HG03066 (cell line): Measurements from ENCODE around the gene B2M.
A peak's percentile ranks its signal among the peaks of the same experiment; 100 is the strongest.
"Not testable (repeated sequence)": the region's sequence is repeated elsewhere in the genome, so short reads cannot be mapped to it uniquely, and the experiment has no call there.

Source experiments
- ATAC-seq: cut with Tn5 transposase; IDR thresholded peaks from one replicate; pipeline ENCODE4 v1.9.1; 2021; ENCODE audit warnings: low read depth; ENCODE audit not compliant: unreplicated experiment

Gene B2M

DNA sequence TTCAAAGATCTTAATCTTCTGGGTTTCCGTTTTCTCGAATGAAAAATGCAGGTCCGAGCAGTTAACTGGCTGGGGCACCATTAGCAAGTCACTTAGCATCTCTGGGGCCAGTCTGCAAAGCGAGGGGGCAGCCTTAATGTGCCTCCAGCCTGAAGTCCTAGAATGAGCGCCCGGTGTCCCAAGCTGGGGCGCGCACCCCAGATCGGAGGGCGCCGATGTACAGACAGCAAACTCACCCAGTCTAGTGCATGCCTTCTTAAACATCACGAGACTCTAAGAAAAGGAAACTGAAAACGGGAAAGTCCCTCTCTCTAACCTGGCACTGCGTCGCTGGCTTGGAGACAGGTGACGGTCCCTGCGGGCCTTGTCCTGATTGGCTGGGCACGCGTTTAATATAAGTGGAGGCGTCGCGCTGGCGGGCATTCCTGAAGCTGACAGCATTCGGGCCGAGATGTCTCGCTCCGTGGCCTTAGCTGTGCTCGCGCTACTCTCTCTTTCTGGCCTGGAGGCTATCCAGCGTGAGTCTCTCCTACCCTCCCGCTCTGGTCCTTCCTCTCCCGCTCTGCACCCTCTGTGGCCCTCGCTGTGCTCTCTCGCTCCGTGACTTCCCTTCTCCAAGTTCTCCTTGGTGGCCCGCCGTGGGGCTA is at the start of gene B2M, which contains the start of gene PATL2:
Gene B2M (plus strand): TSS at position 422 of the 647 bp plus-strand sequence. CDS start 30 bp downstream, at position 452.
Gene PATL2 (minus strand): TSS at position 228 of the 647 bp plus-strand sequence. CDS start 34,833 bp downstream, outside the sequence.
- peak; percentile 72 for ATAC-seq

DNA sequence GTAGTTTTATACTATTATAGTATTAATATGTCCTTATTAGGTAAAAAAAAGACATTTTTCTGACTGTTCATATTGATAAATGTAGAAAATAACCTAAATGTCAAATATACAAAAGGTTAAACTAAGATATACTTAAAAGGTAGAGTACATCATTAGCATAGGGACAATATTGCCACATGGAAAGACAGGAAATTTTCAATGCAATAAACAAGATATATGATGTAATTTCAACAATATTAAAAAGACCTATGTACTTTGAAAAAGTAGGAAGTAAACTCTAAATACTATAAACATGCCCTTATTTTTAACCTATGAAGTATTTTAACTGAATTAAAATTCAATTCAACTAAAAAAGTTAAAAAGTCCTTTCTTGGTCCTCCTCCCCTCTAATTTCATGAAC is 49.7 kb upstream of the B2M start:
- ATAC-seq = no peak

DNA sequence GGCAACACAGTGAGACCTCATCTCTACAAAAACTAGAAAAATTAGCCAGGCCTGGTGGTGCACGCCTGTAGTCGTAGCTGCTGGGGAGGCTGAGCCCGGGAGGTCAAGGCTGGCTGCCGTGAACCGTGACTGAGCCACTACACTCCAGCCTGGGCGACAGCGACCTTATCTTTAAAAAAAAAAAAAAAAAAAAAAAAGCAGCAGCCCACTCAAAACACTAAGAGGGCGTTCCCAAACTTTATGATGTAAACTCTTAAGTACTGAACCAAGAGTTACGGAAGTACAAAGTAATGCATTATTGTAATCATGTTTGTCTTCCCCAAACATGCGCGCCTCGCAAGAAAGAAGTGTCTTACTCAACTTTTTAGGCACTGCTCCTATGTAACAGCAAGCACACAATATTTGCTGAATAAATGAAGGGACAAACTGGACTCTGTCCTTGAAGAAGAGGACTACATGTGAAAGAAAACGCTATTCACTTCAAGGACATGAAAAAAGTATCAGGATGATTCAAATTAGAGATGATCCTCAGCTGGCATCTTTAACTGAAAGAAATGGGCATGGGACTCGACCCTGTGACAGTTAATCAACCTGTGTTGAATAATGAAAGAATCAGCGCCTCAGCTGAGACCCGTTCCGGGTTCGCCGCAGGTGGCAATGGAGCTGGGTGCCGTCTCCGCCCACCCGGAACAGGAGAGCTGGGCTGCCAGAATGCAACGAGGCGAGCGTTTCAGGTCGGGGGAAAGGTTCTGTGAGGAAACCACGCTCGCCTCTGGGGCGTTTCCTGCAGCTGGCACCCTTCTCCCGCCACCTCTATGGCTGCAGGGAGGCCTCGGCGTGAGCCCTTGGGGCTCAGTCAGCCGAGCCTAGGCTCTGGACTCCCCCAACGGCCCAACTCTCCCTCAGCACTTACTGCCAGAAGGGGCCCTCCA is 48.6 kb upstream of the B2M start:
- peak; percentile 50 for ATAC-seq

DNA sequence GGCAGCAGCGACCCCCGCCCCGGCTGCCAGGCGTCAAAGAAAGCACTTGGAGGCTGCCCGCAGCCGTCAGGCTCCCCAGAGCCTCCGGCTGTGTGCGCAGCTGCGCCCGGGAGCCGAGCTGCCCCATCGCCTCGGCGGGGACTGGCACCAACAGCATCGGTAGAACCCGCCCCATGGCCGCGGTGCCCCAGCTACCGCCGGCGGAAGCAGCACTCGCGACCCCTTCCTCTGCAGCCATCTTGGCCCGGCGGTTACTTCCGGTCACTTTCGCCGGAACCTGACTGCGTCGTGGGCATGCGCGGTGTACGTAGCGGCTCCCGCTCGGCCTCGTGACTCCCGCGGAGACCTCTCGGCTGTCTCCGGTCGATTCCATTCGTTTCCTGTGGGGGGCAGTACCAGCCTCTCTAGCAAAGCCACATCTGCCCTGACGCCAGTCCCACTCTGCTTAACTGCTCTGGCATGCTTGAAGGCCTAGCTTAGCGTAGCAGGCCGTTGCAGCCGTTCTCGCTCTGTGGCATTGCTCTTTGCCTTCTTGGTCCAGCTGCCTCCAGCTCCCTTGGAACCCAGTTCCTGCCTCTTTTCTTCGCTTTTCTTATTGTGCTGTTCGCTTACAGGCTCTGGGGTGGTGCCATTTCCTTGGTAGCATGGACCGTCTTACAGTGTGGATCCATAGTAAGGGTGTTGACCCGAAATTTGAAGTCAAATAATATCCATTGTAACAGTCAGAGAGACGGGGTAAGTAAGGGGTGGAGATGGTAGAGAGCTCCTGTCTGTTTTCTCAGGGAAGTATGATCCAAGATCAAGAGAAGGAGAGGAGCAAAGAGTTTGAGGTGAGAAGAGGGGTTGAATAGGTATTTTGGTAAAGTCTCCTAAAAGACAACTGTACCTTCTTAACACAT is 47.7 kb upstream of the B2M start, which contains the start of gene SPG11:
Gene SPG11 (minus strand): TSS at position 253 of the 899 bp plus-strand sequence. CDS start 15 bp downstream, at position 238.
- ATAC-seq = peak; percentile 70

DNA sequence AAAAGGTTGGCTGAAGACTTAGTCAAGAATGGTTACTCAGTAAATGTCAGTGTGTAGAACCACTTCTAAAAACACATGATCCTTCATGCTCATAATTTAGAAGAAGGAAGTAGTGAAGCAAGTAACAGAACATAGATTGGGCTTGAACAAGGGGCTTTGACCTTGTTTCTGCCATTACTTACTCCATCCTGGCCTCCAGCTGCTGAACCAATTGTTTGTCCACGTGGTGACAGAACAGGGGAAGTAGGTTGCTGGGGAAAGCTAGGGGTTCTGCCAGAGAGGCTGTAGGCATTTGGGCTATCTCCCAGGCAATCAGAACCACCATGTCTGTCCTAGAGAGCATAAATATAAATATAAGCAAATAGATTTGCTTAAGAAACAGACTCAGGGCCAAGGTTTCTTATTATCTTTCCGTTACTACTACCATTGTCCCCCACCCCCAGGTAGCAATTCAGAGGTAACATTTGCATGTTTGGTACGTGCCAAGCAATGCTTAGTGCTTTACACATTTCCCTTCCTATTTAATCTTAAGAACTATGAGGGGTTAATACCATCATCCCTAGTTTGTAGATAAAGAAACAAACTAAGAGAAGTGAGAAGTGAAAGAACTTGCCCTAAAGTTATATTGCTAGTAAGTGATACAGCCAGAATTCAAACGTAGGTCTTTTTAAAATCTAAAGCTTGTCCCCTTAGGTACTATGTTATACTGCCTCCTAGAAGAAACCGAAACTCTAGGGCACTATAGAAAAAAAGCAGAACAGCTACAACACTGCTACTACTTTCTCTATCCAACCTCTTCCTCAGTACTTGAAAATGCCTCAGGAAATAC is 44.9 kb upstream of the B2M start:
- no peak for ATAC-seq

DNA sequence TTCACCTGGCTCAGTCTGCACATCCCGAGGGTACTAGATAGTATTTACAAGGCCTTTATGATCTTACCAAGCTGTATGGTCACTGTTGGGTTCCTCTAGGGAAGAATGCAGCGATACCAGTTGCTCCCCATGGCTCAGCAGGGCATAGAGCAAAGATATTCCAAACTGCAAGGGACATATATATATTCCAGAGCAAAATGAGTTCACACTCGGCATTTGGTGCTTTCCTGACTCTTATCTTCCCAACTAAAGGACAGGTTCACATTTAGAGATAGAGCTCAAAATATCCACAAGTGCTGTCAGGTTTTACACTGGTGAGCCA is 44.3 kb upstream of the B2M start:
- ATAC-seq = no peak

DNA sequence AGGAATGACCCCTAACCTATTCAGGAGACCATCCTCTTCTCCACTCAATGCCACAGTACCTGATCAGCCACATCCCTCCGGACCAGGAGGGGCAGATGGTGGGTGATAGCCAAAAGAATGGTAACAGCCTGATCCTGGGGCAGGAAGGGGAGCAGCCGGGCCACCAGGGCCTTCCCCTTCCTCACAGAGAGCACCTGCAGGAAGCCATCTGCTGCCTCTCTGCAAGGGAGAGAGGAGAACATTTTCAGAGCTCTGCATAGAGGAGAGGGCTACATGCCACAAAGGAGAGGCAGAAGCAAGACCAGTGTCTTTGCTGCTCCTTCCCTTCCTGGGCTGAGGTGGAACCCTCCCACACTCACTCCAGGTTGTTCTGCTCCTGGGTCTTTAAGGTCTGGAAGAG is 42.4 kb upstream of the B2M start:
- ATAC-seq = no peak

DNA sequence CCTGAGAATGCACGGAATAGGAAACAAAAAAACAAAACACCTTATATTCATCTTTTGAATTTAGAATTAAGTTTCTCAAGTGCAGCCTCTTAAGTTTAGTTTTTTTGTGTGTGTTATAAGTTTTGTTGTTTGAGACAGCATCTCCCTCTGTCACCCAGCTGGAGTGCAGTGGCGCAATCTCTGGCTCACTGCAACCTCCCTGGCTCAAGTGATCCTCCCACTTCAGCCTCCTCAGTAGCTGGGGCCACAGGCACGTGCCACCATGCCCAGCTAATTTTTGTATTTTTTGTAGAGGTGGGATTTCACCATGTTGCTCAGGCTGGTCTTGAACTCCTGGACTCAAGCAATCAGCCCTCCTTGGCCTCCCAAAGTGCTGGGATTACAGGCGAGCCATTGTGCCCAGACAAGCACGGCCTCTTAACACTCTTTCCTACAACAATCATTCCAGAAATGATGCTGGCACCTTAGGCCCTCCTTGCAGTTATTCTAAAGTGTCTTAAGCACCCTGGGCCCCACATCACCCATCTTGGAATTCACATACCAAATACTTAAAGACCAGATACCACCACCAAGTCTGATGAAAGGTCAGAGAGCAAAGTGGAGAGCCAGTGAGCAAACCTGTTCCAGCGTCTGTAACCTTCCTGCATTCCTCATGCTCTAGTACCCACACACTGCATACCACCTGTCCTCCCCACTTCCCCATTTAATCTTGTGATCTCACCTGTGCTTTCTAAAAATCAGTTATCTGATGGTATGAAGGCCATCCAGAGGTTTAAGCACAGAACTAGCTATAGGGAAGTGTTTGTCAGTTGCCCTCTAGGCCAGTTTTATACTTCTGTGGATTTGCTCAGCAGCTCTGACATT is 41.0 kb upstream of the B2M start:
- ATAC-seq = no peak

DNA sequence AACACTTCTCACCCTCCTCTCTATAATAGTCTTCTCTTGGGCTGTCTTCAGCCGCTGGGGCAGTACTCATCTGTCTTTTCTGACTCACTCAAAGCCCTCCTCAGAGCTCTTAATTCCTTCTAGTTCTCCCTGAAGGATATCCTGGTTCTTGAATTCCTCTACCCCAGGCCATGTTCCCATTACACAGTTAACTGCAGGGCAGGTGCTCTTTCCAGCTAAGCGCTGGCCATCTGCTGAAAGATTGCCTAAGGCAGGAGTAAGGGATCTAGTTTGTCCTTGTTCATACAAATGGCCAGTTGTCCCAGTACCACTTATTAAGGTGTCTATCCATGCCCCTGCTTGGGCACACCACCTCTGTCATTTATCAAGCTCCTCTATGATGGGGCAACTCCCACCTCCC is 37.7 kb upstream of the B2M start:
- no peak for ATAC-seq

DNA sequence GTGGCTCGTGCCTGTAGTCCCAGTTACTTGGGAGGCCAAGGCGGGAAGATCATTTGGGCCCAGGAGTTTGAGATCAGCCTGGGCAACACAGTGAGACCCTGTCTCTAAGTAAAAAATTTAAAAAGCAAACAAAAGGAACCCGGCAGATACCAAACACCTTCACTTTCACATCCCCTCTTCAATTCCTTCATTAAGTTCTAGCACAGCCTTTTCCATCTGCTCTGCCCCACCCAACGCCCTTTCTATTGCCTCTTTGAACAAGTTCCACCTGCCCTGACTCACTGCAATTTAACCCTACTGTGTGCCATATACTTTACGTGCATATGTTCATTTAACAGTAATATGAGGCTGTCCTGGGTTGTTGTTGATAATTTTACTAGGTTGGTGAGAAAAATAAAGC is 35.4 kb upstream of the B2M start:
- no peak for ATAC-seq

DNA sequence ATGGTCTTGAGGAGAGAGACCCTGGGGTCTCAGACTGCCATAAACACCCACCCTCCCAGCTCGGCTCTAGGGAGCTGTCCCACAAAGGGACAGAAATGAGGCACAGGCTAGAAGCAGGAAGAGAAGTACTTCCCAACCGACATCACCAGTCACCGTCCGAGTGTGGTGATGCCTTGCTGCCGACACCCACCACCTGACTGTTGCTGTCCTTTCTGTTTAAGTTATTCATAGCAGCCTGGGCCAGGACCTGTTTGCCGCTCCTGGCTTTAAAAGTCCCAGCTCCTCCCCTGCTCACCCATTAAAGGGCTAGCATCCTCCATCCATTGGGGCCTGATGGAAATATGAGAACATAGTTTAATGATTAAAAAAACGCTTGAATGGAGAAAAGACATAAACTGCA is 34.6 kb upstream of the B2M start:
- peak; percentile 55 for ATAC-seq

DNA sequence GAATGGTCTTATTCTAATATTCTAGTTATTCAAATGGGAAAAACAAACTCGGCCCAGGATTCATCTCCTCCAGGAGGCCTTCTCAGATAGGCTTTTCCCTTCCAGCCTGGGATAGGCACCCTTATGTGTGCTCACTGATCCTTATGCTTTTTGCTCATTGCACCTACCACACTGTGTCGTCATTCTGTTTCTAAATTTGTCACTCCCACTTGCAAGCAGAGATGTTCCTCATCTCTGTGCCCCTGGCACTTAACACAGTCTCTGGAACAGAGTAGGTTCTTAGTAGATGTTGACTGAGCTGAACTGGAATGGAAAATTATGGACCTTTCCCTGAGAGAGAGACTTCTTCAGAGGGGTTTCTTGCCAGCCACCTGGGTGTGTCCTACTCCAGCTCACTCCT is 29.1 kb upstream of the B2M start:
- ATAC-seq = no peak

DNA sequence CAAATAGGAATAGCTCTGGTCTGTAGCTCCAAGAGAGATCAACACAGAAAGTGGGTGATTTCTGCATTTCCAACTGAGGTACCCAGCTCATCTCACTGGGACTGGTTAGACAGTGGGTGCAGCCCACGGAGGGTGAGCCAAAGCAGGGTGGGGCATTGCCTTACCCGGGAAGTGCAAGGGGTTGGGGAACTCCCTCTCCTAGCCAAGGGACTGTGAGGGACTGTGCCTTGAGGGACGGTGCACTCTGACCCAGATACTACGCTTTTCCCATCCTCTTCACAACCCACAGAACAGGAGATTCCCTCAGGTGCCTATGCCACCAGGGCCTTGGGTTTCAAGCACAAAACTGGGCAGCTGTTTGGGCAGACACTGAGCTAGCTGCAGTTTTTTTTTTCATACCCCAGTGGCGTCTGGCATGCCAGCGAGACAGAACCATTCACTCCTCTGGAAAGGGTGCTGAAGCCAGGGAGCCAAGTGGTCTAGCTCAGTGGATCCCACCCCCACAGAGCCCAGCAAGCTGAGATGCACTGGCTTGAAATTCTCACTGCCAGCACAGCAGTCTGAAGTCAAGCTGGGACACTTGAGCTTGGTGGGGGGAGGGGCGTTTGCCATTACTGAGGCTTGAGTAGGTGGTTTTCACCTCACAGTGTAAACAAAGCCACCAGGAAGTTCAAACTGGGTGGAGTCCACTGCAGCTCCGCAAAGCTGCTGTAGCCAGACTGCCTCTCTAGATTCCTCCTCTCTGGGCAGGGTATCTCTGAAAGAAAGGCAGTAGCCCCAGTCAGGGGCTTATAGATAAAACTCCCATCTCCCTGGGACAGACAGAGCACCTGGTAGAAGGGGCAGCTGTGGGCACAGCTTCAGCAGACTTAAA is 28.3 kb upstream of the B2M start:
- ATAC-seq = not testable (repeated sequence)

DNA sequence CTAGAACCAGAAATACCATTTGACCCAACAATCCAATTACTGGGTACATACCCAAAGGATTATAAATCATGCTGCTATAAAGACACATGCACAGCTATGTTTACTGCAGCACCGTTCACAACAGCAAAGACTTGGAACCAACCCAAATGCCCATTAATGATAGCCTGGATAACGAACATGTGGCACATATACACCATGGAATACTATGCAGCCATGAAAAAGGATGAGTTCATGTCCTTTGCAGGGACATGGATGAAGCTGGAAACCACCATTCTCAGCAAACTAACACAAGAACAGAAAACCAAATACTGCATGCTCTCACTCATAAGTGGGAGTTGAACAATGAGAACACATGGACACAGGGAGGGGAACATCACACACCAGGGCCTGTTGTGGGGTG is 22.0 kb upstream of the B2M start:
- ATAC-seq = not testable (repeated sequence)

DNA sequence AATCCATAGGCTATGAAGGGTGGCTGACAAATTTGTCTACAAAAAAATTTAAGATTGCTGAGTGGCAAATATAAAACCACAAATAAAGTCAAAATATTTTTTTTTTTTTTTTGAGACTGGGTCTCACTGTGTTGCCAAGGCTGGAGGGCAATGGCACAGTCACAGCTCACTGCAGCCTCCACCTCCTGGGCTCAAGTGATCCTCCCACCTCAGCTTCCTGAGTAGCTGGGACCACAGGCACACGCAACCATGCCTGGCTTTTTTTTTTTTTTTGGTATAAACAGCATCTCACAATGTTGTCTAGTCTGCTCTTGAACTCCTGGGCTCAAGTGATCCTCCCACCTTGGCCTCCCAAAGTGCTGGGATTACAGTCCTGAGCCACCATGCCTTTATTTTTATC is 21.1 kb upstream of the B2M start:
- not testable (repeated sequence) for ATAC-seq

DNA sequence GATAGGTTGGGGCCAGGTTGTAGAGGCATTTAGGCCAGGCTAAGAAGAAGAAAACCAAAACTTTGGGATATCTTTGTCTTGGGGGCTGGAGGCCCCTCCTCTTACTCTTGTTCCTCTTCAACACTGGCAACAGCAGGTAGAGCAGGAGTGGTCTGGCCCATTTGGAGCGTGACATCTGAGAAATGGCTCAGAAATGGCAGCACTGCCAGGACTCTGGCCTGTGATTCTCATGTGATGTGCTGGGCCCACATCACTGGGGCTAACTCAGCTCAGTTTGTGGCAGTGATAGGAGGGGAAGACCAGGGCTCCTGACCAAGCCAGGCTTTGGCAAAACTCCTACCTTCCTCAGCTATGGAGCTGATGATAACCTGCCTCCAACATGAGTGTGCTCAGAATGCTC is 18.7 kb upstream of the B2M start:
- no peak for ATAC-seq

DNA sequence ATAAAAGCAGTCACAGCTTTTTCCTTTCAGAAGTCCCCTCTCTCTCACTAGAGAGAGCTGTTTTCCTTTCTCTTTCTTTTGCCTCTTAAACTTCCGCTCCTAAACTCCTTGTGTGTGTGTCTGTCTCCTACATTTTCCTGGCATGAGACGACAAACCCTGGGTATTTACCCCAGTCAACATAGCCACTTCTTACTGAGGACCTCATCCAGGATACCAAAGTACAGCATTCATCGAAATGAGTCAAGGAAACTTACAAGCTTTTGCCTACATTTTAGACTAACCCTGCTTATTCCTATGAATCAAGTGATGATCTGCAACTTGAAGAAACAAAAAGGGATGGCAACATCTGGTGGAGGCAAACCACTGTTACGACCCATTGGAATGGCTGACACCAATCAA is 16.9 kb upstream of the B2M start:
- no peak for ATAC-seq

DNA sequence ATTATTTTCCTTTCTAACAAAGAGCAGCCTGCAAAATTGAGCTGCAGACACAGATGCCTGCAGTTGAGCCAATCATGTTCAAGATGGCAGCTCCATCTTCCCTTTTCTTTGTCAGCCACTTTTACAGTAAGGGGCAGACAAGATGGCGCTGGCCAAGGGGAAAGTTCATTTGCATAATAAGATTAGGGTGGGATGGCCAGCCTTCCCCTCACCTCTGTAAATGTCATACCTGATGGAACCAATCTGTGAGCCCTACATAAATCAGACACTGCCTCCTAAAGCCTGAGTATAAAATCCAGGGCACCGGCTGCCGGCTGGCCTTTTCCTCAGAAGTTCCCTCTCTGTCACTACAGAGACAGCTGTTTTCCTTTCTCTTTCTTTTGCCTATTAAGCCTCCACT is 16.0 kb upstream of the B2M start:
- no peak for ATAC-seq
